AG04450 (cell line): Measurements from ENCODE around the gene GID4. TPM values are rescaled to one million over a fixed set of nuclear protein-coding genes. Genes with fewer than 3 reads are reported as not detected.
A peak's percentile ranks its signal among the peaks of the same experiment; 100 is the strongest.
"Not testable (repeated sequence)": the region's sequence is repeated elsewhere in the genome, so short reads cannot be mapped to it uniquely, and the experiment has no call there.

Source experiments
- CTCF ChIA-PET: fragments of 300-600, 350-600 bp; formaldehyde crosslinking; extraction: SDS; loops from one replicate; lab custom pipeline; 2022; ENCODE audit warnings: antibody characterized with exemption, inconsistent platforms; lab: Charles Lee
- POLR2A ChIA-PET: fragments of 350-600 bp; formaldehyde crosslinking; extraction: SDS; loops from one replicate; lab custom pipeline; 2021; ENCODE audit warnings: antibody characterized with exemption, inconsistent platforms; lab: Yijun Ruan, JAX
- DNase-seq: peaks from one replicate; pipeline ENCODE4 v3.0.0-alpha.2; 2011; ENCODE audit warnings: low read depth, low spot score
- H3K27ac ChIP-seq: one replicate; pipeline ENCODE4 v1.5.1; 2012; ENCODE audit warnings: low read depth, low read length, control low read depth
- H3K27me3 ChIP-seq: one replicate; pipeline ENCODE4 v1.6.0; 2012; ENCODE audit warnings: low read length; ENCODE audit not compliant: control insufficient read depth, insufficient read depth
- H3K4me3 ChIP-seq: 2 replicates; pipeline ENCODE4 v1.5.1; 2011; ENCODE audit warnings: mild to moderate bottlenecking, low read depth, low read length, control low read depth
- H3K9me3 ChIP-seq: 2 replicates; pipeline ENCODE4 v1.5.1; 2012; ENCODE audit warnings: low read length; ENCODE audit not compliant: control insufficient read depth, insufficient read depth
- CTCF ChIP-seq: IDR thresholded peaks from 2 replicates; pipeline ENCODE4 v1.5.1; 2011; ENCODE audit warnings: low read depth, low read length, control low read depth, inconsistent platforms
- polyA plus RNA-seq: library from polyadenylated mRNA; depleted of rRNA; stranded (reverse); fragments of >200 nt; gene quantifications from 2 replicates; pipeline ENCODE4 v1.2.3, GENCODE V29; 2011

Gene GID4
- polyA plus RNA-seq, 1 experiment = 7.6 TPM

- Histone ChIP-seq H3K4me3 (no peak overlapping the region), H3K27me3 (no peaks in the 10 kb centered on the region), H3K27ac (no peak overlapping the region), H3K9me3 (no peaks in the 10 kb centered on the region)
- peak; percentile 47 for TF ChIP-seq CTCF
- ChIA-PET POLR2A (no interaction called here), CTCF (interaction anchor here (0.9 to 2.3 kb wide), 3 partner anchors 22 to 41 kb away, joined by 3 to 9 read pairs (median 4); partner anchors contain the start of genes DRC3 and TOM1L2)
- no peak for DNase-seq
Measured at GRCh38 chr17:17994271-17995069, 44.7 kb upstream of the GID4 start.

GRCh38 chr17:17995887-17996286, 43.3 kb upstream of the GID4 start:
- CTCF ChIA-PET = interaction anchor here (1.5 to 2.3 kb wide), 2 partner anchors 37 to 40 kb away, joined by 4 to 9 read pairs; no protein-coding TSS in a partner anchor
- POLR2A ChIA-PET, H3K27ac ChIP-seq, H3K9me3 ChIP-seq, H3K4me3 ChIP-seq, DNase-seq, H3K27me3 ChIP-seq: not testable (repeated sequence)

- no peak for TF ChIP-seq CTCF
- Histone ChIP-seq H3K4me3 (no peak overlapping the region), H3K9me3 (no peaks in the 10 kb centered on the region), H3K27ac (no peak overlapping the region), H3K27me3 (no peaks in the 10 kb centered on the region)
- ChIA-PET POLR2A (no interaction called here), CTCF (no interaction called here)
- DNase-seq = no peak
Measured at GRCh38 chr17:17998934-17999333, 40.3 kb upstream of the GID4 start.

GRCh38 chr17:17999364-18000029, 39.7 kb upstream of the GID4 start:
- no peak for TF ChIP-seq CTCF
- no peak for DNase-seq
- Histone ChIP-seq H3K27ac (no peak overlapping the region), H3K4me3 (no peak overlapping the region), H3K9me3 (no peaks in the 10 kb centered on the region), H3K27me3 (no peaks in the 10 kb centered on the region)
- ChIA-PET POLR2A (no interaction called here), CTCF (no interaction called here)

GRCh38 chr17:18000030-18000408, 39.2 kb upstream of the GID4 start:
- no peak for DNase-seq
- H3K27ac ChIP-seq = no peak overlapping the region
- CTCF ChIA-PET = no interaction called here
- no peak overlapping the region for H3K4me3 ChIP-seq
- POLR2A ChIA-PET = no interaction called here
- no peak for TF ChIP-seq CTCF
- no peaks in the 10 kb centered on the region for H3K9me3 ChIP-seq
- no peaks in the 10 kb centered on the region for H3K27me3 ChIP-seq
